WTC11 (cell line): ENCODE measurements around the gene RPS8. TPM values are rescaled to one million over a fixed set of nuclear protein-coding genes. Genes with fewer than 3 reads are reported as not detected.

Experiments
- ATAC-seq: fragments of 200-7000 bp; cut with Tn5 transposase; 2 replicates; pipeline ENCODE4 v1.10.0; 2021; ENCODE audit warnings: mild to moderate bottlenecking, moderate library complexity
- CTCF ChIA-PET: fragments of 300-600 bp; sonication (Branson Sonifier 250); formaldehyde crosslinking; loops from one replicate; lab custom pipeline; 2021; ENCODE audit warnings: antibody characterized with exemption; lab: Charles Lee
- POLR2A ChIA-PET: fragments of 350-600 bp; sonication (Branson Sonifier 250); formaldehyde crosslinking; loops from one replicate; lab custom pipeline; 2021; ENCODE audit warnings: antibody characterized with exemption; lab: Charles Lee
- DNase-seq: peaks from one replicate; pipeline ENCODE4 v3.0.0; 2021; ENCODE audit warnings: low spot score
- H3K27ac Mint-ChIP-seq: 2 replicates; pipeline ENCODE4 v1.8.0; 2021; ENCODE audit warnings: mixed read lengths
- H3K27me3 Mint-ChIP-seq: 2 replicates; pipeline ENCODE4 v1.8.0; 2021; ENCODE audit warnings: low read depth, mild to moderate bottlenecking, moderate library complexity, mixed read lengths
- H3K36me3 Mint-ChIP-seq: 2 replicates; pipeline ENCODE4 v1.8.0; 2021; ENCODE audit warnings: mixed read lengths
- H3K4me1 Mint-ChIP-seq: 2 replicates; pipeline ENCODE4 v1.8.0; 2022; ENCODE audit warnings: mixed read lengths
- H3K4me3 Mint-ChIP-seq: 2 replicates; pipeline ENCODE4 v1.8.0; 2021; ENCODE audit warnings: mild to moderate bottlenecking, moderate library complexity, mixed read lengths
- H3K9me3 Mint-ChIP-seq: 2 replicates; pipeline ENCODE4 v1.8.0; 2021; ENCODE audit warnings: mixed read lengths
- AR ChIP-seq: fragments of 250-450 bp; sonication (Bioruptor Pico); IDR thresholded peaks from 2 replicates; pipeline ENCODE4 v1.9.0; 2021; ENCODE audit warnings: mild to moderate bottlenecking
- ATF3 ChIP-seq: sonication (generic); formaldehyde crosslinking; conservative IDR thresholded peaks from 2 replicates; pipeline ENCODE4 v1.8.1; 2022; ENCODE audit warnings: mild to moderate bottlenecking, missing genetic modification reagents
- E2F1 ChIP-seq: sonication (generic); formaldehyde crosslinking; IDR thresholded peaks from 2 replicates; pipeline ENCODE4 v1.8.0; 2022; ENCODE audit warnings: mild to moderate bottlenecking, missing genetic modification reagents
- FOXJ3 ChIP-seq: sonication (generic); formaldehyde crosslinking; IDR thresholded peaks from 2 replicates; pipeline ENCODE4 v1.9.0; 2021; ENCODE audit warnings: missing genetic modification reagents, mild to moderate bottlenecking, borderline replicate concordance
- JAZF1 ChIP-seq: fragments of 250-450 bp; sonication (Bioruptor Pico); IDR thresholded peaks from 2 replicates; pipeline ENCODE4 v1.9.0; 2021; ENCODE audit warnings: moderate library complexity, mild to moderate bottlenecking, inconsistent platforms
- MLX ChIP-seq: sonication (generic); formaldehyde crosslinking; IDR thresholded peaks from 2 replicates; pipeline ENCODE4 v1.8.1; 2023; ENCODE audit warnings: mild to moderate bottlenecking, missing genetic modification reagents, moderate library complexity
- NFE2L1 ChIP-seq: sonication (generic); formaldehyde crosslinking; IDR thresholded peaks from 2 replicates; pipeline ENCODE4 v1.8.1; 2023; ENCODE audit warnings: missing genetic modification reagents
- NR2C2 ChIP-seq: sonication (generic); formaldehyde crosslinking; IDR thresholded peaks from 2 replicates; pipeline ENCODE4 v1.8.0; 2022; ENCODE audit warnings: mild to moderate bottlenecking, missing genetic modification reagents
- NR3C1 ChIP-seq: sonication (generic); formaldehyde crosslinking; conservative IDR thresholded peaks from 2 replicates; pipeline ENCODE4 v1.8.1; 2023; ENCODE audit warnings: low read depth, mild to moderate bottlenecking, missing genetic modification reagents
- SMAD4 ChIP-seq: sonication (generic); formaldehyde crosslinking; IDR thresholded peaks from 2 replicates; pipeline ENCODE4 v1.8.0; 2022; ENCODE audit warnings: mild to moderate bottlenecking, missing genetic modification reagents
- SP1 ChIP-seq: sonication (generic); formaldehyde crosslinking; conservative IDR thresholded peaks from 2 replicates; pipeline ENCODE4 v1.8.1; 2022; ENCODE audit warnings: missing genetic modification reagents
- STAT6 ChIP-seq: sonication (generic); formaldehyde crosslinking; conservative IDR thresholded peaks from 2 replicates; pipeline ENCODE4 v1.8.1; 2023; ENCODE audit warnings: mild to moderate bottlenecking, low read depth, missing genetic modification reagents, moderate library complexity
- TEAD4 ChIP-seq: sonication (generic); formaldehyde crosslinking; IDR thresholded peaks from 2 replicates; pipeline ENCODE4 v1.8.0; 2022; ENCODE audit warnings: mild to moderate bottlenecking, missing genetic modification reagents
- USF2 ChIP-seq: sonication (generic); formaldehyde crosslinking; IDR thresholded peaks from 2 replicates; pipeline ENCODE4 v1.8.1; 2023; ENCODE audit warnings: mild to moderate bottlenecking, missing genetic modification reagents, moderate library complexity
- ZMAT4 ChIP-seq: fragments of 250-450 bp; sonication (Bioruptor Pico); IDR thresholded peaks from 2 replicates; pipeline ENCODE4 v1.9.0; 2021; ENCODE audit warnings: mild to moderate bottlenecking
- ZNF121 ChIP-seq: sonication (generic); formaldehyde crosslinking; IDR thresholded peaks from 2 replicates; pipeline ENCODE4 v1.8.0; 2023; ENCODE audit warnings: missing genetic modification reagents
- ZNF219 ChIP-seq: sonication (generic); formaldehyde crosslinking; IDR thresholded peaks from 2 replicates; pipeline ENCODE4 v1.8.0; 2023; ENCODE audit warnings: missing genetic modification reagents, mild to moderate bottlenecking, borderline replicate concordance
- ZNF416 ChIP-seq: fragments of 250-450 bp; sonication (Bioruptor Pico); IDR thresholded peaks from 2 replicates; pipeline ENCODE4 v1.9.0; 2021; ENCODE audit warnings: mild to moderate bottlenecking, inconsistent platforms
- ZNF532 ChIP-seq: fragments of 250-450 bp; sonication (Bioruptor Pico); IDR thresholded peaks from 2 replicates; pipeline ENCODE4 v1.9.0; 2021; ENCODE audit warnings: mild to moderate bottlenecking, borderline replicate concordance
- total RNA-seq: library from RNA; stranded (reverse); gene quantifications from 3 replicates; pipeline ENCODE4 v1.2.3, GENCODE V29; 2021

RPS8 gene
- total RNA-seq, 1 experiment from 2014 or later: 2,343 TPM

- TF ChIP-seq ZMAT4 (CRISPR knock-in tag): no peak
- TF ChIP-seq TEAD4 (CRISPR knock-in tag): peak; percentile 49; the same call in 1 of the 2 replicates
- TF ChIP-seq ATF3 (CRISPR knock-in tag): no peak
- no peak for TF ChIP-seq FOXJ3
- TF ChIP-seq NR2C2 (CRISPR knock-in tag): no peak
- no peak for TF ChIP-seq ZNF219 (CRISPR knock-in tag)
- TF ChIP-seq SMAD4: 0 out of 2 replicates have a peak, but pooled peaks have one; percentile 32
- no peak for TF ChIP-seq NR3C1
- peak; percentile 82; the same call in 1 of the 2 replicates for TF ChIP-seq E2F1 (CRISPR knock-in tag)
- no peak for TF ChIP-seq ZNF532
- TF ChIP-seq STAT6: no peak
- peak; percentile 75 for TF ChIP-seq USF2 (CRISPR knock-in tag)
- TF ChIP-seq ZNF416 (CRISPR knock-in tag): no peak
Observed at GRCh38 chr1:44775078-44775929, at the start of gene RPS8 (continued).

GRCh38 chr1:44730741-44731512 is 44.4 kb upstream of the RPS8 start, which contains the start of gene RNU5D-1:
Gene RNU5D-1, minus strand, starts transcription at chr1:44731170.
- H3K4me3 Mint-ChIP-seq: peak within 1 kb of the TSS; percentile 25
- no peaks in the 10 kb centered on the region for H3K36me3 Mint-ChIP-seq
- ChIA-PET POLR2A (interaction anchor here (0.6 to 1.9 kb wide), 10 partner anchors 9 to 281 kb away, joined by 3 to 35 read pairs (median 4); partner anchors contain the start of genes BTBD19, RPS8 and UROD), CTCF (interaction anchor here (0.6 to 3.5 kb wide), 19 partner anchors 9 to 573 kb away, joined by 3 to 40 read pairs (median 6); partner anchors contain the start of genes BTBD19, DYNLT4, EIF2B3 and KIF2C)
- peaks cover 3% of the 10 kb centered on the region; the same call in 1 of the 2 replicates for H3K9me3 Mint-ChIP-seq
- no peaks in the 10 kb centered on the region for H3K27me3 Mint-ChIP-seq
- peak; percentile 93 for DNase-seq
- ATAC-seq: peak; percentile 79
- peak within 1 kb of the TSS; percentile 100 for H3K27ac Mint-ChIP-seq
- peaks cover 22% of the 10 kb centered on the region for H3K4me1 Mint-ChIP-seq
- TF ChIP-seq ZNF121 (CRISPR knock-in tag) (no peak), JAZF1 (CRISPR knock-in tag) (peak; percentile 78; the same call in 1 of the 2 replicates), SP1 (CRISPR knock-in tag) (peak; percentile 80; the same call in 1 of the 2 replicates), AR (peak; percentile 97), NFE2L1 (CRISPR knock-in tag) (peak; percentile 65; the same call in 1 of the 2 replicates), ZNF416 (CRISPR knock-in tag) (peak; percentile 95), MLX (no peak)
